NCI-H526 treated with DMSO at 0.1 percent for 48 hours (cell line): ENCODE data around the gene CENPP.

Experiments used
- DNase-seq: peaks from one replicate; lab custom pipeline; 2025; lab: John Stamatoyannopoulos, UW

The CENPP gene

DNA sequence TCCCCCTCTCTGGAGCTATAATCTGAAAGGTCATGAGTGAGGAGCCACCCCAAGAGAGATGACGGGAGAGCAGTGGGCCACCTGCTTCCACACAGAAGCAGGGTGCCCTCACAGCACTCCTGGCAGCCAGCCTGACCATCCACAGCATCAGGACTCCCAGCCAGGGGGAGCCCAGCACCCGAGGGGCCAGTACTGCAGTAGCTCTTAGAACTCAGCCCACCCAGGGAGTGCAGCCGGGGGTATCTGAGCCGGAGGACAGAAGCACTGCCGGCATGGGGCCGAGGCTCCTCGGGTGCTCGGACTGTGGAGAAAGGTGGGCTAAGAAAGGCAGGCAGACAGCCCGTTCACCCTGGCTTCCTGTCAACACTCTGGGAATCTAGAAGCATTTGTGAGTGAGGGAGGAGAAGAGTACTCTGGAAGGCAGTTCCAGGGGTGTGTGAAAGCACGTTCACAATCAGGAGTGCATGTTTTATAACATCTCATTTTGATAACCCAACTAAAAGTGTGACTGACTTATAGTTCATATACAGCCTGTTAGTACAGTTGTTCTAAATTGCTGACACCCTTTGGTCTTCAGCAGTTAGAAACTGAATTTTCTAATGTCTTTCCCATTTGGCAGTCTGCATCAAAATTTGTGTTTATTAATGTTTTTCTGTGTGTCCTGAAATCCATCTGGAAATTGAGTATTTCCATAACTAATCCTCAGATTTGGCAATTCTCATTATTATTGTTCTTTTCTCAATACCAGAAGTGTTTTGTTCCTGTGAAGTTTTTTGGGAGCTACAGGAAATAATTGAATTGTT lies 182.5 kb downstream of the CENPP start:
- DNase-seq: no peak

DNA sequence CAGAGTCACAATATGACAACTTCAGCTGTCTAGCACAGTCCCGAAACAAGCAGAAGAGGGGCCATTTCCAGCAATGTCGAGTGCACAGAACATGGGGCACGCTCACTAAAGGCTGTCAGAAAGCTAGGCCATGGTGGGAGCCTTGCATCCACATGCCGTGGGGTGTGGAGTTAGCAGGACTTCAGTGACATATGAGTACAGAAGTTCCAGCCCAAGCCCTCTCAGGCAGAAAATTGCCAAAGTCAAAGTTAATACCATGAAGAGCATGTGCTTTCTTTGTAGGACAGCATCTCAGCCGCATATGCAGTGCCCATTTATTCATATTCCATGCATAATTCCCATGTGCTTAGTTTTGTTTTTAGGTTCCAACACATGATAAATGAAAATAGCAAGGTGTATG lies 183.3 kb downstream of the CENPP start:
- no peak for DNase-seq

DNA sequence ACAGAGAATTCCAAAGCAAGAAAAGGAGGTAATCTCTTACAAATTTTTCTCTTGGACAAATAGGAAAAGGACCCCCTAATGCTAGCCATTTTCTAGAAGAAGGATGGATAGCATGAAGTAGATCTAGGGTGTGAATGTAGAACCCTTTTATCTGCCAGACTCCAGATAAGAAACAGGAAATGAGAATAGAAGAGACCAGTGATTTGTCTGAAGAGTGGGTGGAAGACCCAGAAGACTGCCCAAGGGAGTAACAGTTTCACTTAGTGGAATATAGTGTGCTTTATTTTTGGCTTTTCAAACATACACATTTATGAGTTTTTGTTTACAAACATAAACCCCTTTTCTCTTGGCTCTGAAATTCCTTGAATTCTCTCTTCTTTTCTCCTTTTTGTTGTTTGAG lies 185.0 kb downstream of the CENPP start:
- no peak for DNase-seq

DNA sequence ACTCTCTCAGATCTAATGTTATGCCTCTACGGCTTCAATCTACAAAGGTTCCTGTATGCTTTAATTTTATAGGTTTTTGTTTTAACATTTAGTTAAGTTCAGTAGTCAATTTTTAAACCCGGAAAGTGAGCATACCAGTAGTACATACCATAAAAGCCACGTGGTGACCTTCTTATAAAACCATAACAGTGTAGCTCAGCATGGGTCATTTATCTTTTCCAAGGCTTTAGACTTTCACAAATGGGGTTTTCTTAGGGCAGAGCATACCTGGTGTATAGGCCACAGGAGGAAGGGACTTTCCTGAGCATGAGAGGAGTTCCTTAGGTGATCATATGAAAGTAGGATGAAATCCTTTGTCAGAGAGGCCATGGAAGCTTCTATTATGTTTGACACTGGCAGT lies 186.9 kb downstream of the CENPP start:
- no peak for DNase-seq

DNA sequence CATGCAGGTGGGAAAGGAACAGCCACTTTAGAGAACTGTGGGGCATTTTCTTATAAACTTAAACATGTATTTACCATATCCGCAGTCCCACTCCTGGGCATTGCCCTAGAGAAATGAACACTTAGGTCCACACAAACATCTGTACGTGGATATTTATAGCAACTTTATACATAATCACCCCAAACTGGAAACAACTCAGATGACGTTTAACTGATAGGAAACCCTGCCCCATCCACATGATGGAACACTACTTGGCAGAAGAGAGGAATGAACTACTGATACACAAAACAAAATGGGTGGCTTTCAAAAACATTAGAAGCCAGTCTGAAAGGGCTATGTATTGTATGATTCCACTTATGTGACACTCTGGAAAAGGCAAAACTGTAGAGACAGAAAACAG lies 187.6 kb downstream of the CENPP start:
- no peak for DNase-seq

DNA sequence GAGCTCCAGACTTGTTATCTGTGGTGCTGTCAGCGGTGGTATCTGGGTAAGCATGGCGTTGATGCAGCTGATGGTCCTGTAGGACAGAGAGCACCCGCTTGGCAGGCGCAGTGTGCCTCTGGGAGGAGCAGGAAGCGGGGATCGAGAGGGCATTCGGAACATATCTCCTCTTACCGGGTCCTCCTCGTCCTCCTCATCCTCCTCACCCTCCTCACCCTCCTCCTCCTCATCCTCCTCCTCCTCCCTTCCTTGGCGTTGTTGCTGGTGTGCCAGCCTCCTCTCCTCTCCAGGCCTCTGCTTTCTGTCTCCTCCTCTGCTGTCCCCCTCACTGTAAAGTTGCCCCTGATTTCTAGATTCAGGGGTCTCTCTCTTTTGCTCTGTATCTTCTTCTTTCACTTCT lies 188.9 kb downstream of the CENPP start:
- no peak for DNase-seq

DNA sequence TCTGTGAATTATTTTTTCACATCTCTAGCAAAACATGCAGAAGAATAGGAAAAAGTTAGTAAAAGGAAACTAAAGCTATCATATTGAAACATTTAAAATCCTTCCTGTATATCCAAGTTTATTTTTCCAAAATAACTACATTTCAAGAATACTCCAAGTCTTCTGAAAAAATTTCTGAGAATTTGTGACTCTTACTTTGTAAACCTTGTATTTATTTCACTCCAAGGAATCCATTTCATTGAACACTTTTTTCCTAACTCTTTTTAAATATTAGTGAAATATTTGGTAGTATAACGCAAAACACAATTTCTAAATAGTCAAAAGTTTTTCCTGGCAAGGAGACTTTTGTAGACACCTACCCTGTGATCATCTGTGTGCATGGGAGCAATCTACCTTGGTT lies 190.8 kb downstream of the CENPP start:
- DNase-seq: no peak

DNA sequence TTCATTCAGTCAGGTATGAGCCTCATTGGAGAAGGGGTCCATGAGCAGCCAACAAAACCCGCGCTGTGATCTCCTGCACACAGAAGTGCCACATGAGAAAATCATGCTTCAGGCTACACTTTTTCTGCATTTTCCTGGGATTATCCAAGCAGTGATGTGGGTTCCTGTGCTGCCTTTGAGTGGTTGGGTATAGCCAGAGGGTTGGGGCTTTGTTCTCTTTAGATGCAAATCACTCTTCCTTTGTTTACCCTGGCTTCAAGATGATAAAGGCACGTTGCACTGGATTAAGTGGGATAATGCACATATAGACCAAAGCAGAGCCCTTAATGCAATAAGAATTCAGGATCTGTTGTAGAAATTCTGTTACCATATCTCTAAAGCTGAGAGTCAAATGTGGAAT lies 191.3 kb downstream of the CENPP start:
- no peak for DNase-seq

DNA sequence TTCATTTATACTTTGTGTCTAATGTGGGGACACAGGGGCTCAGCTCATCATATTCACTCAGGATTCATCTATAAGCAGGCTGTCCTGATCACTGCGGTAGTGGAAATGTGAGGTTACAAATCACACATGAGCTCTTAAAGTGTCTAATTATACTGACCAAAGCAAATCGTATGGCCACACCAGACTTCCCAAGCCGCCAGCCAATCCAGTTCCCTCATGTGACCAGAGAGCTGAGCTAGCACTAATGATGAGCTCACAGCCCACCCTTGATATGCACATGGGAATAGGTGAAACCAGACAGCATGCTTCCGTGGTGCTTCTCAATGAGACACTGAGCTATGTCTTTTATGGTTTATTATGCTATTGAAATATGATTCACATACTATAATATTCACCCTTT lies 192.4 kb downstream of the CENPP start:
- DNase-seq: no peak

DNA sequence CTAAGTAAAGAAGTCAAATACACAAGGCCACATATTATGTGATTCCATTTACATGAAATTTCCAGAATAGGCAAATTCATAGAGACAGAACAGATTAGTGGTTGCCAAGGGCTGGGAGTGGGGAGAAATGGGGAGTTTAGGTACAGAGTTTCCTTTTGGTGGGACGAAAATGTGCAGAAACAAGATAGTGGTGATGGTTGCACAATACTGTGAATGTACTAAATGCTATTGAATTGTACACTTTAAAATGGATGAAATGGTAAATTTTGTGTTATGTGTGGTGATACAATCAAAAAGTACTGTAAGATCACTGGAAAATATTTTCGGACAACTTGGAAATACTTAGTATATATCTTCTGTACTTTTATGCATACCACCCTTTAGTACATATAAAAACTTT lies 195.1 kb downstream of the CENPP start:
- no peak for DNase-seq

DNA sequence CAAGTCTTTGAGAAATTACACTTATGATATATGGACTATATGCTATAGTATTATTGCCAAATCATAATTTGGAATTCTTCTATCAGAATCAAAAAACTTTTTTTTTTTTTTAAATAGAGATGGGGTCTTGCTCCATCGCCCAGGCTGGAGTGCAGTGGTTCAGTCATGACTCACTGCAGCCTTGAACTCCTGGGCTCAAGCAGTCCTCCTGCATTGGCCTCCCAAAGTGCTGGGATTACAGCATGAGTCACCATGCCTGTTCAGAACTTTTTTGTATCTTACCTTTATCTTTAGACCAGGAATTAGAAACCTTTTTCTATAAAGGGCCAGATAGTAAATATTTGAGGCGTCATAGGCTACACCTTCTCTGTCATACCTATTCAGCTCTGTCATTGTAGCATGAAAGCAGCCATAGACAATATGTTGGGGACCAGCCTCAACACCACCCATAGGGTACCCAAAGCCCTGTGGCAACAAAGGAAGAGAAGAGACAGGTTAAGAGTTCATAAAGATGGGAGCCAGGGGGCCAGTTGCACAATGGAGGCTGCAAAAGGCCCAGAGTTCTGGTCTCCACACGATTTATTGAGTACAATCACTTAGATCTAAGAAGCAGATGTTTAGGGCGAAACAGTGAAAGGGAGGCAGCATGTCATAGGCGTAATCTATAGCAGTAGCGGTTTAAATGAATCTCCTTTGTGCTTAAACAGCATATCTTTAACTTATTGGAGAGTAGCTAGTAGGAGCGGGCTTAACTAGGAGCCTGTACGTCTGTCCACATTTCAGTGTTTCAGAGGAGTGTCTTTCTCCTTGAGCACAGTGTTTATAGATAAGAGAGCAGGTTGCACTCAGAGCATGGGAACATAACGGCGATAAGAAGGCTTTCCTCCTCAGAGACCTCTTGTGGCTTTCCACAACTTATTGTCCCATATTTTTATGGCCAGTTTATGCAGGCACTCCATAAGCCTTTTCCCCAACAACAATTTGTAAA lies 197.5 kb downstream of the CENPP start:
- no peak for DNase-seq

DNA sequence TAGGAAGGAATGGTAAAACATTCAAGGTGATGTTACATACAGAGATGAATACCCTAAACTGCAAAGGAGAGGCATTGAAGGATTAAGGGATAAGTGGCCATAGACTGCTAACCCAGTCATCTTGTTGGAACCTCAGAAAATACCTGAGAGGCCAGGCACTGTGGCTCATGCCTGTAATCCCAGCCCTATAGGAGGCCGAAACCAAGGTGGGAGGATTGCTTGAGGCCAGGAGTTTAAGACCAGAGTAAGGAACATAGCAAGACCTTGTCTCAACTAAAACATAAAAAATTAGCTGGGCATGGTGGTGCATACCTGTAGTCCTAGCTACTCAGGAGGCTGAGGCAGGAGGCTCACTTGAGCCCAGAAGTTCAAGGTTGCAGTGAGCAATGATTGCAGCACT lies 199.1 kb downstream of the CENPP start:
- DNase-seq: no peak

DNA sequence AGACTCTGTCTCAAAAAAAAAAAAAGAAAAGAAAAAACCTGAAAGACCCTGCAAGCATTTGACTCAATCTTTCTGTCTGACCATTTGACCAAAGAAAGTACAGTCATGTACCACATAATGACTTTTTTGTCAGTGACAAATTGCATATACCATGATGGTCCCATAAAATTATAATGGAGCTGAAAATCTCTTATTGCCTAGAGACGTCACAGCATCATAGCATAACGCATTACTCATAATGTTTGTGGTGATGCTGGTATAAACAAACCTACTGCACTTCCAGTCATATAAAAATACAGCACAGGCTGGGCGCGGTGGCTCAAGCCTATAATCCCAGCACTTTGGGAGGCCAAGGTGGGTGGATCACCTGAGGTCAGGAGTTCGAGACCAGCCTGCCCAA lies 199.6 kb downstream of the CENPP start:
- no peak for DNase-seq

DNA sequence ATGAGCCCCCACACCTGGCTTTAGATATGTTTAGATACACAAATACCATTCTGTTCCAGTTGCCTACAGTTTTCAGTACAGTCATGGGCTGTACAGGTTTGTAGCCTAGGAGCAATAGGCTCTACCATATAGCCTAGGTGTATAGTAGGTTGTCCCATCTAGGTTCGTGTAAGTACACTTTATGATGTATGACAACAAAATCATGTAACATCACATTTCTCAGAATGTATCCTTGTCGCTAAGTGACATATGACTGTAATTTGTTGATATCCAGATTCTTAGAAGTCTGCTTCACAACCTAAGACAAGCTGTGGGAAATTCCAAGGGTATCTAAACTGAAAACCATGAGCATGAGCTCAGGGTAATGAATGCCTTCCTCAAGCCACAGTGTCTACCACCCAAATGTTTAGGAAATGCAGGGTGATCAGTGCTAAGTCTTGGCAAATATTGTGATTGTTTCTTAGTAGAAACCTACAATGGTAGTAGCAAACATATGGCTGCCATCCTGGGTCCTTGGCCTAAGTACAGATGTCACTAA lies 201.6 kb downstream of the CENPP start:
- no peak for DNase-seq

DNA sequence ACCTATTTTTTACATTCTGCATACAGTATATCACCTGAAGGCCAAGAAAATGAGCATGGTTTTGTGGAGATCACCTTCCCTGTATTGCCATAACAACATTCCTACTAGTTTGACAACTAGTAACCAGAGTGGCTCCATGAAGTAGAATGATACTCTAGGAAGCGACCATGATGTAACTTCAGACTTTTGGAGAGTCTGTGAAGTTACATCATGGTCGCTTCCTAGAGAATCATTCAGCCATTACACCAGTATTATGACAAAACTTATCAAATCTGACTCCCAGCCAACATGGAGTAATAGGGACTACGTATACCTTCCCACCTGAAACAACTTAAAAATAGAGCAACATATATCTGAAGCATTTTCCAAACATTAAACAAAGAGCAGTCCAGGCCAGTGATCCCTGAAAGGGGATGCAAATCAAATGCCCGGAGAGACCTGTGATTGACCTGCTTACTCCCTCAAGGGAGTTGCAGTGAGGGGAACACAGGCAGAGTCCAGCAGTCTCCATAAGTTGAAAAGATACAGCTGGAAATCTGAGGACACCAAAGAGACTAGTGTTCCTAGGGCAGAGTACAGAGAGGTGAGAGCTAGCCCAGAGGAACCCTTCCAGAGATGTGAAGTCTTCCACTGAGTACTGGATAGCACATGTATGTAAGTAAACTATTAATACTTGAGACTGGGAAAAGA lies 202.2 kb downstream of the CENPP start:
- DNase-seq: no peak

DNA sequence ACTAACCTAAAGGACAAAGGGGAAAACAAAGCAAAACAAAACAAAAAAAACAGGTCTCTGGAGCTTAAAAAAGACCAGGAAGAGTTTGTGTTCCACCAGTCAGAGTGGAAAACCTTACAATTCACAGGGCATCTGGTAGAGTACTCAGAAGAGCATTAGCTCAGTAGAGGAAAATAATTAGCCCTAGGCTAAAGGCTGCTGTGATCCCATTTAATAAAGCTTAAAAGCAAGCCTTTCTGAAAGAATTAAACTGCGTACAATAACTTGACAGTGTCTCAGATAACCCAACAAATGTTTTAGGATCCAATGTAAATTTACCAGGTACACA lies 202.7 kb downstream of the CENPP start:
- no peak for DNase-seq

DNA sequence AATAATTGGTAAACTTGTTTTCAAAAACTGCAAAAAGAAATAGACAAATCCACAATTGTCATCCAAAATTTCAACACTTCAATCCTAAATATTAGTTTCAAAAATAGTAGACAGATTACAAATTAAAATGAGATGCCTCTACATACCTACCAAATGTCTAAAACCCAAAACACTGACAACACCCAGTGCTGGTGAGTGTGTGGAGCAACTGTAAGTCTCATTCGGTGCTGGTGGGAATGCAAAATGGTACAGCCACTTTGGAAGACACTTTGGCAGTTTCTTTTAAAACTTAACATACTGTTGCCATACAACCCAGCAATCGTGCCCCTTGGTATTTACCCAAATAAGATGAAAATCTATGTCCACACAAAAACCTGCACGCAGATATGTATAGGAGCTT lies 203.4 kb downstream of the CENPP start:
- no peak for DNase-seq

DNA sequence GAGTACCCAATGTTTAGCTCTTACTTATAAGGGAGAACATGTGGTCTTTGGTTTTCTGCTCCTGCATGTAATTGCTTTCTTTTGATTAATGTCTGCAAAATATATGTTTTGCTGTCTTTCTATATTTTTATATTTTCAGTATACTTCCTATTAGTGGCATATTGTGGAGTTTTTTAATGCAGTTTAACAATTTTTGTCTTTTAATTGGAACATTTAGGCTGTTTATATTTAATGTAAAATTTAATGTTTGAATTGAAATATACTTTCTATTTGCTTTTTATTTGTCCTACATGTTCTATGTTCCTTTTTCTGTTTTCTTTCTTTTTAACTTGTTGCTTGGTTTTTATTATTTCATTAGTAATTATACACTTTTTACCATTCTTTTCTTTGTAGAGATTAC lies 205.1 kb downstream of the CENPP start:
- DNase-seq: no peak

DNA sequence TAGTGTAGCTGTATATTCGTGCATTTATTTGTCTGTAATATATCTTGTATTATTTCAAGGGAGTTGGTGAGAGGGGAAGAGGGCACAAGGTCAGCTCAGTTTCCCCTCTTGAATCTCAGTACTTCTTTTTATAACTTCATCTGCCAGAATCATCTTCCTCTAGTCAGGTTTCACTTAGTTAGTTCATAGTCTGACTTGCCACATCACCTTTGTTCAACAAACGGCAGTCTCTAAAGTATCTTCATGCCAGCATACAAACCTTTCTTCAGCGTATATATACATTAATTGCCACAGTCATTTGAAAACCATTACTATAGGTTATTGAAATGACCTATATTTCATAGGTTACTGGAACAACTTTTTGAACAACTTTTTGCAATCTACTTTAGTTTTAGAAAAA lies 208.5 kb downstream of the CENPP start:
- DNase-seq: no peak

DNA sequence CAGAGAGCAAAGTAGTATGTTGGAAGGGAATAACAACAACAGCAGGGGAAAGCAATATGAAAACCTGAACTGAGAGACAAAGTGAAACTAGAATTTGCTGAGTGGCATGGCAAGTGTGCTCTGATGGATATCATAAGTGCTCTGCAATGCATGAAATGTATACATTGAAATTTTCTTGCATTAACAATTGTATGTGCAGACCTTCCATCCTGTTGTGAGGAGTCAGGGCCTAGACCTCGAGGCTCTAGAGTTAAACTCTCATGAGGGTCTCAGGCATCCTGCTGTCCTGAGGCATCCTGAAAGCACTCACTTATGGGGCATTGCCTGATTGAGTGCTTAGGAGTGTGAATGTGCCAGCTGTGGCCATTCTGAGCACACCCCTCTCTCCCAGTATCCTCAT lies 208.9 kb downstream of the CENPP start:
- no peak for DNase-seq

DNA sequence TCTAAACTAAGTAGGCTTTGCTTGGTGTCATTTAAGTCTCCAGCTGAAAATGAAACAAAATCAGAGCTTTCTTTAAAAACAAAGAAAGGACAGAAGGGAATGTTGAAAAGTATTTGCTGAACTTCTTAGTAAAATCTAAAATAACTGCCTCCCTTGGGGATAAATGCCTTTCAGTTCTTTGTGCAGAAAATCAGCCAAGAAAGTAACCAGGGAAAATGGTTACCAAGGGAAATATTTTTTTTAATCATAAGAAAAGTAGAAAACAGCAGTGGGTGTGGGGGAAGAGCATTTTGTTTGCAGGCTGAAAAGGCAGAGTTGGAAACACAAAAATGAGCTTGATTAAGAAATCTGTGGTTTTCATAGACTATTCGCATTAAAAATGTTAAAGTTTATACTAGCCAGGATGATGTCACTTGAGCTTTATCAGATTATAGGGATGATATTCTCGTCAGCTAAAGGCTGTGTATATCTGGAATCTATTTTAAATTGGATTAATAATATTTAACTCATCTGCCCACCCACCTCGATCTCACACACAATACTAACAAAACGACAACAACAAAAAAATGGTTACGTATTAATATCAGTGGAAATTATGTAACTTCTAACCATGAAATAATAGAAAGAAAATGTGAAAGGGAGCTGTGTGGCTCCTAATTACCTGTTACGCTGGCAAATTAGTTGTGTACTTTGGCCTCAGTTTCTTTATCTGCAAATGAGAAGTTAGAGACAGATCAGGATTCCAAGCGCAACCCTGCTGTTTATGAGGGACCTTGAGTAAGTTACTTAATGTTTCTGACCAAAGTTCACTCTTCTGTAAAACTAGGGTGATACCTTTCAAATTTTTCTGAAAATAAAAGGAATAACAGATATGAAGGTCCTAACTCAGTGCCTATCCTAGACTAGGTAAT lies 210.4 kb downstream of the CENPP start, which contains the start of gene ECM2:
Gene ECM2, minus strand, starts transcription at position 51 of the 911 bp plus-strand sequence. CDS start 13,124 bp downstream, outside the sequence.
- no peak for DNase-seq
